ENCODE results near the gene ATRN.

The ATRN gene

DNA sequence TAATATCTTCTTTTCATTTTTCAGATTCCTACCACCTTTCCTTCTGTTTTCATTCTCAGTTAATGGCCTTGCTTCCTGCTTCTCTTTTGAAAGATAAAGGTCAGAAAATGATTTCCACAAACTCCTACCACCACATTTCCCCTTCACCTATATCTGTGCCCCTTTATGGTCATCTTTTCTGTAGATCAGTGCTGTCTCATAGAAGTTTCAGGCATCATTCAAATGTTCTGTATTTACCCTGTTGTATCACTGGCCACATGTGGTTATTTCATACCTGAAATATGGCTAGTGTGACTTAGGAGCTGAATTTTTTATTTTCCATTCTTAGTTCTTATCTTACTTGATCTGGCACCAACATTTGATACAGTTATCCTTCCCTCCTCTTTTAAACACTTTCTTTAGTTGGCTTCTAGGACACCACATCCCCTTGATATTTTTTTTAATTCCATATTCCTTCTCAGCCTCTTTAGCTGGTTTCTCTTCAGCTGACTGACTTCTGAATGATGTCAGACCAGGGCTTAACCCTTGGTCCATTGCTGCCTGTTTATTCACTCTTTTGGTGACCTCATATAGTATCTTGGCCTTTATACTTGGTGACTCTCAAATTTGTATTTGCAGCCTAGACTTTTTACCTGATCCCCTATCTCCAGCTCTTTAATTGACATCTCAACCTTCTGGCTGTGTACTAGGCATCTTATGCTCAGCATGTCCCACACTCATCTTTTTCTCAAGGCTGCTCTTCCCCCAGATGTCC lies 81.0 kb downstream of the ATRN start:
- Histone ChIP-seq H3K27me3 (ENCODE audit: low read depth, low read length) (no peaks in the 10 kb centered on the region), H3K4me3 (ENCODE audit: low read depth in 1 of 2, low read length in 2 of 2) (no peak overlapping the region), H3K9me3 (ENCODE audit: control insufficient read depth in 1 of 2, low read length in 2 of 2) (no peaks in the 10 kb centered on the region), H3K36me3 (ENCODE audit: control insufficient read depth in 1 of 2, insufficient read depth in 2 of 2, low read length in 2 of 2) (peaks cover 16 to 28% of the 10 kb centered on the region in 2 donors), H3K4me1 (ENCODE audit: control insufficient read depth in 1 of 2, insufficient read depth in 2 of 2, low read length in 2 of 2) (no peaks in the 10 kb centered on the region), H3K27ac (ENCODE audit: low read length) (no peak overlapping the region)

DNA sequence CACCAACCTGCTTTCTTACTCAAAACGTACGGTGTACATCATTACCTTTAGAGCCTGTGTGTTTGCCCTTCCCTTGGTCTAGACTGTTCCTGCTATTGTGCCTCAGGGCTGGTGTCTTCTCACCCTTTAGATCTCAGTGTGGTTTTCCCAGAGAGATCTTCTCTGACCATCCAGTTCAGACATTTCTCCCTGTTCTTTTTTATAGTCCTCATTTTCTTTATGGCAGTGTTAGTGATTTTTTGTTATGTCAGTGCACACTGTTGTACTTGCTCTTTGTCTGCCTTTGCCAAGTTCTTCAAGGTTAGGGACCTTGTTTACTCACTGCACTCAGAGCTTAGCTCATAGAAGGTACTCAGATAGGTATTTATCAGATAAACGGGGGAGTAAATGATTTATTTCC lies 82.8 kb downstream of the ATRN start:
- no peaks in the 10 kb centered on the region for H3K27me3 ChIP-seq (ENCODE audit: low read depth, low read length)
- no peaks in the 10 kb centered on the region for H3K4me1 ChIP-seq (ENCODE audit: control insufficient read depth in 1 of 2, insufficient read depth in 2 of 2, low read length in 2 of 2)
- H3K27ac ChIP-seq (ENCODE audit: low read length): no peak overlapping the region
- H3K9me3 ChIP-seq (ENCODE audit: control insufficient read depth in 1 of 2, low read length in 2 of 2): no peaks in the 10 kb centered on the region
- no peak overlapping the region for H3K4me3 ChIP-seq (ENCODE audit: low read depth in 1 of 2, low read length in 2 of 2)
- H3K36me3 ChIP-seq (ENCODE audit: control insufficient read depth in 1 of 2, insufficient read depth in 2 of 2, low read length in 2 of 2): peaks cover 9 to 21% of the 10 kb centered on the region in 2 donors

DNA sequence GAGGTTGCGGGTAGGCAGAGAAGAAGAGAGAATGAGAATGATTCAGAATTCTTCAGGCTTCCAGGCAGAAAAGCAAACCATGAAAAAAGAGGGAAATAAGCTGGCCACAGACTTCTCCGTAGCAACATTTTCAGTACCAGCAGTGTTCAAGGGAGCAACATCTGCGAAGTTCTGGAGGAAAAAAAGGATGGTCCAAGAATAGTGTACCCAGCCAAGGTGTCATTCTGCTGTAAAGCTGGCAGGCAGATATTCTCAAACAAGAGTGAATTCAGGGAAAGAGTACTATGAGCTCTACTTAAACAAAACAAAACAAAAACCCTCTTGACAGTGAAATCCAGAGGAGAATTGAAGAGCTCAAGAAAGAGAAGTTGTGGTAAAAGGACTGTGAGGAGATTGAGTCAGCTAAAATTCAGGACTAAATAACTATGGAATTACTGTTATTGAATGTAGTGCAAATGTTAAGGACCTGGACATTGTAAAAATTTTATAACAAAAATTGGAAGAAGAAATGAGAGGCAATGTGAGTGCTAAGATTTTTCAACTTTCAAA lies 86.5 kb downstream of the ATRN start:
- peaks cover 5 to 10% of the 10 kb centered on the region in 2 donors for H3K36me3 ChIP-seq (ENCODE audit: control insufficient read depth in 1 of 2, insufficient read depth in 2 of 2, low read length in 2 of 2)
- no peaks in the 10 kb centered on the region for H3K27me3 ChIP-seq (ENCODE audit: low read depth, low read length)
- no peaks in the 10 kb centered on the region for H3K4me1 ChIP-seq (ENCODE audit: control insufficient read depth in 1 of 2, insufficient read depth in 2 of 2, low read length in 2 of 2)
- H3K4me3 ChIP-seq (ENCODE audit: low read depth in 1 of 2, low read length in 2 of 2): no peak overlapping the region
- H3K27ac ChIP-seq (ENCODE audit: low read length): no peak overlapping the region
- no peaks in the 10 kb centered on the region for H3K9me3 ChIP-seq (ENCODE audit: control insufficient read depth in 1 of 2, low read length in 2 of 2)

DNA sequence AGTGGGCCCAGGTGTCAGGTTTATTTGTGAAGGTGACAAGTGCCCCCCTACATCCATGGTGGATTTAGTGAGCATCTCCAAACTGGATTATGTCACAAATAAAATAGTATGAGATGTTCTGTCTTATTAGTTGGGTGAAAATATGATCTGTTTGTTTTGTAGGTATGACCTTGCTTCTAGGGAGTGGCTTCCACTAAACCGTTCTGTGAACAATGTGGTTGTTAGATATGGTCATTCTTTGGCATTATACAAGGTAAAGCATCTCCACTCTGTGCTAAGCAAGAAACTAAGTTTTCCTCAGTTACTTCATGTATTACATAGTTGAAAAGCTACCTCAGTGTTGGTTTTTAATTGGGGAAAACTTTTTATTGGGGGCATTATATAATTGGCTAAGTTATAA lies 88.4 kb downstream of the ATRN start:
- no peaks in the 10 kb centered on the region for H3K27me3 ChIP-seq (ENCODE audit: low read depth, low read length)
- no peak overlapping the region for H3K27ac ChIP-seq (ENCODE audit: low read length)
- H3K4me3 ChIP-seq (ENCODE audit: low read depth in 1 of 2, low read length in 2 of 2): no peak overlapping the region
- H3K36me3 ChIP-seq (ENCODE audit: control insufficient read depth in 1 of 2, insufficient read depth in 2 of 2, low read length in 2 of 2): peaks cover 3 to 21% of the 10 kb centered on the region in 2 donors
- no peaks in the 10 kb centered on the region for H3K9me3 ChIP-seq (ENCODE audit: control insufficient read depth in 1 of 2, low read length in 2 of 2)
- no peaks in the 10 kb centered on the region for H3K4me1 ChIP-seq (ENCODE audit: control insufficient read depth in 1 of 2, insufficient read depth in 2 of 2, low read length in 2 of 2)

DNA sequence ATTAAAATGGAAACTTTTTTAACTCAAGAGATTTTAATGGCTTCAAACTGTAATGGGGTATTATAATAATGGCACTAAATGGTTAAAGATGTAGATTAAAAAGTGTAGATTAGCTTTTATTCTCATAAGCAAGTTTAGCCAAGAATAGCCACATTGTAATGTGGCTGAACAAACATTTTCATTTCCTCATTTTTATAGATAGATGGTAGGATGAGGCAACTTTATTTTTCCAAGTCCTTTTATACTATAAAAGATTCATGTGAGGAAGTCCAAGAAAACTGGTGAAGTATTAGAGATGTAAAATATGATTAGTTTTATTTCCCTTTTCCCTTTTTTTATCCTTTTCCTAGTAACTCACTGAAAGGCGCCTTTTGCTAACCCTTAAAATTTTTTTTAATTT lies 88.8 kb downstream of the ATRN start:
- Histone ChIP-seq H3K4me1 (ENCODE audit: control insufficient read depth in 1 of 2, insufficient read depth in 2 of 2, low read length in 2 of 2) (no peaks in the 10 kb centered on the region), H3K36me3 (ENCODE audit: control insufficient read depth in 1 of 2, insufficient read depth in 2 of 2, low read length in 2 of 2) (peaks cover 3 to 23% of the 10 kb centered on the region in 2 donors), H3K27me3 (ENCODE audit: low read depth, low read length) (no peaks in the 10 kb centered on the region), H3K27ac (ENCODE audit: low read length) (no peak overlapping the region), H3K9me3 (ENCODE audit: control insufficient read depth in 1 of 2, low read length in 2 of 2) (no peaks in the 10 kb centered on the region), H3K4me3 (ENCODE audit: low read depth in 1 of 2, low read length in 2 of 2) (no peak overlapping the region)

DNA sequence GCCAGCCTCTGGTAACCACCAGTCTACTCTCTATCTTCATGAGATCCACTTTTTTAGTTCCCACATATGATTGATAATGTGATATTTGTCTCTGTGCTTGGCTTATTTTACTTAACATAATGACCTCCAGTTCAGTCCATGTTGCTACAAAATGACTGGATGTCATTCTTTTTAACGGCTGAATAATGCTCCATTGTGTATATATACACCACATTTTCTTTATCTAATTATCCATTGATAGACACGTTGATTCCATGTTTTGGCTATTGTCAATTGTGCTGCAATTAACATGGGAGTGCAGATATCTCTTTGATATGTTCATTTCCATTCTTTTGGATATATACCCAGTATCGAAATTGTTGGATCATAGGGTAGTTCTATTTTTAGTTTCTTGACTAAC lies 89.3 kb downstream of the ATRN start:
- no peak overlapping the region for H3K4me3 ChIP-seq (ENCODE audit: low read depth in 1 of 2, low read length in 2 of 2)
- no peak overlapping the region for H3K27ac ChIP-seq (ENCODE audit: low read length)
- no peaks in the 10 kb centered on the region for H3K27me3 ChIP-seq (ENCODE audit: low read depth, low read length)
- H3K4me1 ChIP-seq (ENCODE audit: control insufficient read depth in 1 of 2, insufficient read depth in 2 of 2, low read length in 2 of 2): no peaks in the 10 kb centered on the region
- no peaks in the 10 kb centered on the region for H3K9me3 ChIP-seq (ENCODE audit: control insufficient read depth in 1 of 2, low read length in 2 of 2)
- peaks cover 3 to 23% of the 10 kb centered on the region in 2 donors for H3K36me3 ChIP-seq (ENCODE audit: control insufficient read depth in 1 of 2, insufficient read depth in 2 of 2, low read length in 2 of 2)

DNA sequence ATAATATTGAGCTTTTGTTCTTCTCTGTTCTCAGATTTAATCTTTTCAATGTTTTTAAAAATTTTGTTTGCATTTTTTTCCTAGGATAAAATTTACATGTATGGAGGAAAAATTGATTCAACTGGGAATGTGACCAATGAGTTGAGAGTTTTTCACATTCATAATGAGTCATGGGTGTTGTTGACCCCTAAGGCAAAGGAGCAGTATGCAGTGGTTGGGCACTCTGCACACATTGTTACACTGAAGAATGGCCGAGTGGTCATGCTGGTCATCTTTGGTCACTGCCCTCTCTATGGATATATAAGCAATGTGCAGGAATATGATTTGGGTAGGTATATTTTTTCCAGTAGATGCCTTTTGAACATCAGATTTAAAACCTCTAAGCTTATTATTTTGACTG lies 89.8 kb downstream of the ATRN start:
- peaks cover 3 to 23% of the 10 kb centered on the region in 2 donors for H3K36me3 ChIP-seq (ENCODE audit: control insufficient read depth in 1 of 2, insufficient read depth in 2 of 2, low read length in 2 of 2)
- no peaks in the 10 kb centered on the region for H3K4me1 ChIP-seq (ENCODE audit: control insufficient read depth in 1 of 2, insufficient read depth in 2 of 2, low read length in 2 of 2)
- no peaks in the 10 kb centered on the region for H3K9me3 ChIP-seq (ENCODE audit: control insufficient read depth in 1 of 2, low read length in 2 of 2)
- H3K27ac ChIP-seq (ENCODE audit: low read length): no peak overlapping the region
- no peak overlapping the region for H3K4me3 ChIP-seq (ENCODE audit: low read depth in 1 of 2, low read length in 2 of 2)
- no peaks in the 10 kb centered on the region for H3K27me3 ChIP-seq (ENCODE audit: low read depth, low read length)

DNA sequence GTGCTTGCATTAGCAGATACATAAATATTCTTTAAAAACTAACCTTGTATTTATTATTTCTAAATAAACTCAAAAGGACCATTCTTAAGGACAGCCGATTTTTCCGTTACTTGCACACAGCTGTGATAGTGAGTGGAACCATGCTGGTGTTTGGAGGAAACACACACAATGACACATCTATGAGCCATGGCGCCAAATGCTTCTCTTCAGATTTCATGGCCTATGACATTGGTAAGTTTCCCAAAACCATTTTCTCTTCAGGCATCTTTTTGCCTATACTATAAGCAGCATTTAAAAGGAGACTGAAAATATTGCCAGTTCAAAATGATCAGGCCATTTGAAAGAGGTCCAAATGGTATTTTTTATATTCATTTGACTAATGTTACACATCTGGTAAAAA lies 92.3 kb downstream of the ATRN start:
- H3K4me3 ChIP-seq (ENCODE audit: low read depth in 1 of 2, low read length in 2 of 2): no peak overlapping the region
- peaks cover 3 to 29% of the 10 kb centered on the region in 2 donors for H3K36me3 ChIP-seq (ENCODE audit: control insufficient read depth in 1 of 2, insufficient read depth in 2 of 2, low read length in 2 of 2)
- H3K9me3 ChIP-seq (ENCODE audit: control insufficient read depth in 1 of 2, low read length in 2 of 2): no peaks in the 10 kb centered on the region
- no peaks in the 10 kb centered on the region for H3K4me1 ChIP-seq (ENCODE audit: control insufficient read depth in 1 of 2, insufficient read depth in 2 of 2, low read length in 2 of 2)
- no peak overlapping the region for H3K27ac ChIP-seq (ENCODE audit: low read length)
- H3K27me3 ChIP-seq (ENCODE audit: low read depth, low read length): no peaks in the 10 kb centered on the region

DNA sequence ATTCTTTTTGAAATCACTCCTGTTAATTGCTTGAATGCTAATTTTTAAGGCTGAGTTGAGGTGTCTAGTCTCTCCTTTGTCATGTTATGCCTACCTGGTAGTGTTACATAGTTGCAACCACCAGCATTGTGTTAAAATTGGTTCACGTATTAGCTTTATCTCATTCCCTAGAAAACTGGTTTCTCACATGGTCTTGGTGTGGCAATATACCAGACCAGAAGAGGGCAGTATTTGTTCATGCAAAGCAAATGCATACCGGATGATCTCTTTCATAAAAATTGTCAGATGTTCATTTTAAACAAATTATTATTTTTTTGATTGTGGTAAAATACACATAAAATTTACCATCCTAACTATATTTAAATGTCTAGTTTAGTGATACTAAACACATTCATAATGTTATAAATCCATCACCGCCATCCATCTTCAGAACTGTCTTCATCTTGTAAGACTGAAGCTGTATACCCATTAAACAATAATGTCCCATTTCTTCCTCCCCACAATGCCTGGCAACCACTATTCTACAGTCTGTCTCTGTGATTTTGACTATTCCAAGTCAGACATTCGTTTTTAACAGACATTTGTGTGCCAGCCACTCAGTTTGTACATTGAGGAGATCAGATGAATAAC lies 92.8 kb downstream of the ATRN start:
- peaks cover 3 to 29% of the 10 kb centered on the region in 2 donors for H3K36me3 ChIP-seq (ENCODE audit: control insufficient read depth in 1 of 2, insufficient read depth in 2 of 2, low read length in 2 of 2)

DNA sequence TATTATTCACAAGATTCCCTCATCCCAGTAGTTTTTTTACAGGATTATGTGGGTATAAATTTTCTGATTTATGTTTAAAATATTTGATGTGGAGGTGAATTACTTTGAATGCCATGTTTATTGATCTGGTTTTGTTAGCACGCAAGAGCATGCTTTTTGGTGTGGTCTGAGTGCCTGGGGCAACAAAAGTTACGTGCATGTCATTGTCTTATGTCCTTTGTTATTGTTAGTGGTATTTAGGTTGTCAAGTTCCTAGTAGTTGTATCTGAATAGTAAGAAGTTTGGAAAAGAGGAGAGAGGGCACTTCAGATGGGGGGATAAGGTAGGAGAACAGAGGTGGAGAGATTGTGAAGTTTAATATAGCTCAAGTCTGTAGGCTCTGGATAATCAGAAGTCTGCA lies 95.0 kb downstream of the ATRN start:
- Histone ChIP-seq H3K4me3 (ENCODE audit: low read depth in 1 of 2, low read length in 2 of 2) (no peak overlapping the region), H3K36me3 (ENCODE audit: control insufficient read depth in 1 of 2, insufficient read depth in 2 of 2, low read length in 2 of 2) (peaks cover 3 to 29% of the 10 kb centered on the region in 2 donors), H3K4me1 (ENCODE audit: control insufficient read depth in 1 of 2, insufficient read depth in 2 of 2, low read length in 2 of 2) (no peaks in the 10 kb centered on the region), H3K27me3 (ENCODE audit: low read depth, low read length) (no peaks in the 10 kb centered on the region), H3K27ac (ENCODE audit: low read length) (no peak overlapping the region), H3K9me3 (ENCODE audit: control insufficient read depth in 1 of 2, low read length in 2 of 2) (no peaks in the 10 kb centered on the region)

More for the DNA sequence above, 92.8 kb downstream of the ATRN start:
- no peak overlapping the region for H3K27ac ChIP-seq (ENCODE audit: low read length)
- no peak overlapping the region for H3K4me3 ChIP-seq (ENCODE audit: low read depth in 1 of 2, low read length in 2 of 2)
- no peaks in the 10 kb centered on the region for H3K27me3 ChIP-seq (ENCODE audit: low read depth, low read length)
- no peaks in the 10 kb centered on the region for H3K4me1 ChIP-seq (ENCODE audit: control insufficient read depth in 1 of 2, insufficient read depth in 2 of 2, low read length in 2 of 2)
- H3K9me3 ChIP-seq (ENCODE audit: control insufficient read depth in 1 of 2, low read length in 2 of 2): no peaks in the 10 kb centered on the region

DNA sequence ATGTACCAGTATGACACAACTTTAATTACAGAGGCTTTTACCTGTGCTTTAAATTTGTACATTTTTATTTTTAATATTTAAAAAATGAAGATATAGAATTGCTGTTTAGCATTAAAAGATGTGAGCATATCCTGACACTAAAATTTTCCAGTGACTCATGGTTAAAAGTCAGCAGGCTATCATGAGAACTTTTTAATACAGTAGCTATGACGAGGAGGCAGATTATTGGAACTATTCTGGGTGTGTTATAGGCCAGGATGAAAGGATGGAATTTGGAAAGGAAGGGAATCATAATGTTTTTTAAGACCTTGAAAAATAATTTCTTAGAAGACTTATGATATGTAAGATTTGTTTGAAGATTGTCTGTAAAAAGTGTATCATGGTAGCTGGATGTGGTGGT lies 101.3 kb downstream of the ATRN start:
- no peak overlapping the region for H3K27ac ChIP-seq (ENCODE audit: low read length)
- no peaks in the 10 kb centered on the region for H3K9me3 ChIP-seq (ENCODE audit: control insufficient read depth in 1 of 2, low read length in 2 of 2)
- no peaks in the 10 kb centered on the region for H3K4me1 ChIP-seq (ENCODE audit: control insufficient read depth in 1 of 2, insufficient read depth in 2 of 2, low read length in 2 of 2)

More for the DNA sequence above, 101.3 kb downstream of the ATRN start:
- peaks cover 23 to 28% of the 10 kb centered on the region in 2 donors for H3K36me3 ChIP-seq (ENCODE audit: control insufficient read depth in 1 of 2, insufficient read depth in 2 of 2, low read length in 2 of 2)
- H3K27me3 ChIP-seq (ENCODE audit: low read depth, low read length): no peaks in the 10 kb centered on the region
- H3K4me3 ChIP-seq (ENCODE audit: low read depth in 1 of 2, low read length in 2 of 2): no peak overlapping the region

All from muscle layer of duodenum (tissue), 2 donors.